Loucy (cell line): ENCODE results near the gene ATG13.

Experiments
- H2AFZ ChIP-seq: fragments of 200-600 bp; sonication (generic); 2 replicates; pipeline ENCODE4 v1.6.0; 2016; ENCODE audit warnings: antibody characterized with exemption, mild to moderate bottlenecking, low read length, moderate library complexity
- H3F3A ChIP-seq: fragments of 200-600 bp; 2 replicates; pipeline ENCODE4 v1.6.0; 2016; ENCODE audit warnings: antibody characterized with exemption, low read depth, mild to moderate bottlenecking
- H3K27me3 ChIP-seq: fragments of 200-600 bp; sonication (generic); 2 replicates; pipeline ENCODE4 v1.6.1; 2014; ENCODE audit warnings: low read length, mild to moderate bottlenecking; ENCODE audit not compliant: insufficient read depth, poor library complexity, severe bottlenecking
- H3K36me3 ChIP-seq: fragments of 200-600 bp; sonication (generic); 2 replicates; pipeline ENCODE4 v1.6.1; 2016; ENCODE audit warnings: low read length; ENCODE audit not compliant: insufficient read depth
- H3K4me1 ChIP-seq: fragments of 200-600 bp; sonication (generic); 2 replicates; pipeline ENCODE4 v1.5.1; 2014; ENCODE audit warnings: low read length, mild to moderate bottlenecking; ENCODE audit not compliant: insufficient read depth, poor library complexity, severe bottlenecking
- H3K4me2 ChIP-seq: fragments of 200-600 bp; sonication (generic); 2 replicates; pipeline ENCODE4 v1.6.0; 2014; ENCODE audit warnings: antibody characterized with exemption, low read length, low read depth, mild to moderate bottlenecking; ENCODE audit not compliant: poor library complexity, severe bottlenecking
- H3K4me3 ChIP-seq: fragments of 200-600 bp; sonication (generic); 2 replicates; pipeline ENCODE4 v1.5.1; 2014; ENCODE audit warnings: low read length, mild to moderate bottlenecking, mixed read lengths; ENCODE audit not compliant: poor library complexity, severe bottlenecking
- H3K79me2 ChIP-seq: fragments of 200-600 bp; sonication (generic); 2 replicates; pipeline ENCODE4 v1.6.1; 2014; ENCODE audit warnings: low read length; ENCODE audit not compliant: insufficient read depth
- H3K9ac ChIP-seq: fragments of 200-600 bp; sonication (generic); 2 replicates; pipeline ENCODE4 v1.6.0; 2014; ENCODE audit warnings: mild to moderate bottlenecking, low read depth, low read length, moderate library complexity; ENCODE audit not compliant: poor library complexity, severe bottlenecking
- H3K9me2 ChIP-seq: fragments of 200-600 bp; sonication (generic); replicated peaks from 2 replicates; pipeline ENCODE4 v1.6.1; 2016; ENCODE audit warnings: low read depth, low read length, mixed read lengths
- H3K9me3 ChIP-seq: fragments of 200-600 bp; sonication (generic); 2 replicates; pipeline ENCODE4 v1.6.1; 2014; ENCODE audit warnings: mild to moderate bottlenecking, antibody characterized with exemption, low read length, low read depth; ENCODE audit not compliant: insufficient read depth
- H4K20me1 ChIP-seq: fragments of 200-600 bp; sonication (generic); 2 replicates; pipeline ENCODE4 v1.6.0; 2014; ENCODE audit warnings: antibody characterized with exemption, low read length, mild to moderate bottlenecking; ENCODE audit not compliant: insufficient read depth, poor library complexity, severe bottlenecking
- CTCF ChIP-seq: fragments of 200-600 bp; sonication (generic); conservative IDR thresholded peaks from 2 replicates; pipeline ENCODE4 v1.5.1; 2014; ENCODE audit warnings: mild to moderate bottlenecking, antibody characterized with exemption, low read length
- EZH2phosphoT487 ChIP-seq: fragments of 200-600 bp; IDR thresholded peaks from 2 replicates; pipeline ENCODE4 v1.6.1; 2018; ENCODE audit warnings: antibody characterized with exemption, mild to moderate bottlenecking, moderate library complexity, borderline replicate concordance

ATG13 gene

GRCh38 chr11:46658259-46658658 is 40.9 kb downstream of the ATG13 start:
- peaks cover under 1% of the 10 kb centered on the region for H3K4me1 ChIP-seq
- no peak overlapping the region for H2AFZ ChIP-seq
- no peak overlapping the region for H3K9ac ChIP-seq
- H3K27me3 ChIP-seq = no peaks in the 10 kb centered on the region
- no peak overlapping the region for H3K4me3 ChIP-seq
- no peaks in the 10 kb centered on the region for H3K9me2 ChIP-seq
- TF ChIP-seq EZH2phosphoT487 = no peak
- TF ChIP-seq CTCF = no peak
- H4K20me1 ChIP-seq = no peaks in the 10 kb centered on the region
- no peaks in the 10 kb centered on the region for H3F3A ChIP-seq
- H3K4me2 ChIP-seq = no peak overlapping the region
- H3K36me3 ChIP-seq = peaks cover 63% of the 10 kb centered on the region; the same call in 1 of the 2 replicates
- H3K9me3 ChIP-seq = no peaks in the 10 kb centered on the region
- H3K79me2 ChIP-seq = no peaks in the 10 kb centered on the region

- H3K9ac ChIP-seq = peak overlapping the region; percentile 22
- no peaks in the 10 kb centered on the region for H3K9me3 ChIP-seq
- H3K36me3 ChIP-seq = peaks cover 70% of the 10 kb centered on the region; the same call in 1 of the 2 replicates
Measured at GRCh38 chr11:46659908-46660307, 42.6 kb downstream of the ATG13 start.

GRCh38 chr11:46661836-46662235 is 44.5 kb downstream of the ATG13 start:
- no peak for TF ChIP-seq EZH2phosphoT487
- TF ChIP-seq CTCF = no peak
- Histone ChIP-seq H2AFZ (no peak overlapping the region), H3K9me2 (no peaks in the 10 kb centered on the region), H3K79me2 (no peaks in the 10 kb centered on the region), H3K4me3 (no peak overlapping the region), H3K4me2 (no peak overlapping the region), H3K9me3 (no peaks in the 10 kb centered on the region), H3K4me1 (peaks cover 9% of the 10 kb centered on the region), H3K27me3 (no peaks in the 10 kb centered on the region), H4K20me1 (no peaks in the 10 kb centered on the region), H3K9ac (no peak overlapping the region), H3F3A (no peaks in the 10 kb centered on the region), H3K36me3 (peaks cover 68% of the 10 kb centered on the region; the same call in 1 of the 2 replicates)

More at GRCh38 chr11:46659908-46660307, 42.6 kb downstream of the ATG13 start:
- H3K4me1 ChIP-seq = peaks cover 5% of the 10 kb centered on the region
- H3K79me2 ChIP-seq = no peaks in the 10 kb centered on the region
- H2AFZ ChIP-seq = no peak overlapping the region
- no peaks in the 10 kb centered on the region for H3F3A ChIP-seq
- H3K27me3 ChIP-seq = no peaks in the 10 kb centered on the region
- H3K4me3 ChIP-seq = no peak overlapping the region
- TF ChIP-seq EZH2phosphoT487 = no peak
- no peak for TF ChIP-seq CTCF
- no peak overlapping the region for H3K4me2 ChIP-seq
- H3K9me2 ChIP-seq = no peaks in the 10 kb centered on the region
- H4K20me1 ChIP-seq = no peaks in the 10 kb centered on the region
